Measurements from ENCODE around the gene ZNF3.

The ZNF3 gene

GRCh38 chr7:100063376-100063775 is 18.1 kb downstream of the ZNF3 start:
- H3K27ac ChIP-seq: peak overlapping the region; percentile 18; the same call in 1 of the 2 replicates
- TF ChIP-seq CTCF (conservative IDR thresholded peaks at IDR 0.05; ENCODE audit: low read depth): no peak
- CTCF ChIA-PET: interaction anchor here (0.7 kb wide), 1 partner anchor 168 kb away, joined by 3 read pairs; no protein-coding TSS in a partner anchor
- POLR2A ChIA-PET (ENCODE audit: low non-redundant PET): no interaction called here
- no peak for DNase-seq (ENCODE audit: low spot score)

- ChIA-PET CTCF (no interaction called here), POLR2A (ENCODE audit: low non-redundant PET) (no interaction called here)
- no peak for TF ChIP-seq CTCF (conservative IDR thresholded peaks at IDR 0.05; ENCODE audit: low read depth)
Measured at GRCh38 chr7:100061518-100062193, 19.9 kb downstream of the ZNF3 start.

GRCh38 chr7:100059251-100059739 is 22.2 kb downstream of the ZNF3 start:
- DNase-seq (ENCODE audit: low spot score): no peak
- ChIA-PET POLR2A (ENCODE audit: low non-redundant PET) (no interaction called here), CTCF (interaction anchor here (0.8 kb wide), 1 partner anchor 65 kb away, joined by 3 read pairs; no protein-coding TSS in a partner anchor)
- no peak overlapping the region for H3K27ac ChIP-seq
- TF ChIP-seq CTCF (conservative IDR thresholded peaks at IDR 0.05; ENCODE audit: low read depth): no peak

More at GRCh38 chr7:100061518-100062193, 19.9 kb downstream of the ZNF3 start:
- no peak for DNase-seq (ENCODE audit: low spot score)
- H3K27ac ChIP-seq: 0 out of 2 replicates have a peak overlapping the region, but pooled peaks have one; percentile 0

GRCh38 chr7:100057006-100057405 is 24.5 kb downstream of the ZNF3 start:
- POLR2A ChIA-PET (ENCODE audit: low non-redundant PET): no interaction called here
- no peak overlapping the region for H3K27ac ChIP-seq
- TF ChIP-seq CTCF (conservative IDR thresholded peaks at IDR 0.05; ENCODE audit: low read depth): no peak
- CTCF ChIA-PET: no interaction called here
- DNase-seq (ENCODE audit: low spot score): no peak

GRCh38 chr7:100053215-100053614 is 28.3 kb downstream of the ZNF3 start:
- ChIA-PET CTCF (interaction anchor here (0.6 to 1.3 kb wide), 5 partner anchors 15 to 59 kb away, joined by 3 to 12 read pairs (median 3); partner anchors contain the start of gene ZKSCAN1), POLR2A (ENCODE audit: low non-redundant PET) (interaction anchor here (0.7 kb wide), 1 partner anchor 59 kb away, joined by 7 read pairs; no protein-coding TSS in a partner anchor)
- TF ChIP-seq CTCF (conservative IDR thresholded peaks at IDR 0.05; ENCODE audit: low read depth): no peak; the same call in 1 of the 2 replicates
- DNase-seq (ENCODE audit: low spot score): peak; percentile 78
- H3K27ac ChIP-seq: no peak overlapping the region

GRCh38 chr7:100051611-100052010 is 29.9 kb downstream of the ZNF3 start:
- no peak overlapping the region for H3K27ac ChIP-seq
- no peak for TF ChIP-seq CTCF (conservative IDR thresholded peaks at IDR 0.05; ENCODE audit: low read depth)
- CTCF ChIA-PET: interaction anchor here (0.6 kb wide), 1 partner anchor 552 kb away, joined by 5 read pairs; the partner anchor contains the start of gene ZNF394
- POLR2A ChIA-PET (ENCODE audit: low non-redundant PET): no interaction called here
- DNase-seq (ENCODE audit: low spot score): no peak

Data from RWPE1 (cell line).